Testis (tissue), 3 donors: ENCODE data around the gene MYH14. TPM values are rescaled to one million over a fixed set of nuclear protein-coding genes. Genes with fewer than 3 reads are reported as not detected.

Experiments
- DNase-seq: peaks from one replicate; pipeline ENCODE4 v3.0.0-alpha.2; 2019
- H3K27ac ChIP-seq, 2 donors: fragments of 200-600 bp; sonication (generic); one replicate each; pipeline ENCODE4 v1.5.1; 2019
- H3K27me3 ChIP-seq: fragments of 200-600 bp; sonication (generic); one replicate; pipeline ENCODE4 v1.5.1; 2019
- H3K36me3 ChIP-seq: fragments of 200-600 bp; sonication (generic); one replicate; pipeline ENCODE4 v1.5.1; 2017; ENCODE audit warnings: low read depth; ENCODE audit errors: missing control alignments
- H3K4me1 ChIP-seq: fragments of 200-600 bp; sonication (generic); one replicate; pipeline ENCODE4 v1.5.1; 2019
- H3K4me3 ChIP-seq, 2 donors: fragments of 200-600 bp; sonication (generic); one replicate each; pipeline ENCODE4 v1.5.1; 2017 to 2019
- H3K9me3 ChIP-seq: fragments of 200-600 bp; sonication (generic); one replicate; pipeline ENCODE4 v1.5.1; 2017
- CTCF ChIP-seq, 3 experiments: fragments of 450-650 bp in 2 of 3; fragments of 200-600 bp in 1 of 3; sonication (generic) in 1 of 3; IDR thresholded peaks; one replicate each; pipeline ENCODE4 v1.5.1; 2016 to 2019; ENCODE audit warnings: antibody characterized with exemption in 3 of 3, mild to moderate bottlenecking in 2 of 3, moderate library complexity in 1 of 3
- POLR2A ChIP-seq: fragments of 450-650 bp; IDR thresholded peaks from one replicate; pipeline ENCODE4 v1.6.1; 2017; ENCODE audit warnings: antibody characterized with exemption, mild to moderate bottlenecking, moderate library complexity
- WGBS, 2 donors: methylation state at CpG; one replicate each; pipeline ENCODE4 v1.1.5; 2018; 5-methylcytosine and 5-hydroxymethylcytosine counted together
- intact Hi-C: fragments of 100-400 bp; cut with DNase I; formaldehyde crosslinking; loops from one replicate; pipeline ENCODE4 v1.15.1; 2023; ENCODE audit warnings: low total_unique reads
- polyA plus RNA-seq: library from polyadenylated mRNA; stranded (reverse); fragments of 350-450 nt; fragmentation: Illumina TruSeq; extraction: RNeasy Lipid Tissue Mini Kit (QIAGEN cat#74804); gene quantifications from one replicate; pipeline ENCODE4 v1.2.3, GENCODE V29; 2014; ENCODE audit warnings: low read depth, low replicate concordance; ENCODE audit not compliant: insufficient read depth
- total RNA-seq, 2 donors: library from RNA; depleted of rRNA; stranded (reverse); fragments of >200 nt; gene quantifications; one replicate each; pipeline ENCODE4 v1.2.3, GENCODE V29; 2016

MYH14 gene
- total and polyA plus RNA-seq, 3 donors from 2014 or later = 6.0 to 7.9 (median 7.8) TPM

GRCh38 chr19:50214699-50215543 is 11.5 kb downstream of the MYH14 start:
- no peak overlapping the region for H3K4me3 ChIP-seq
- H3K9me3 ChIP-seq = no peaks in the 10 kb centered on the region
- DNase-seq = no peak
- H3K36me3 ChIP-seq = no peaks in the 10 kb centered on the region
- intact Hi-C loops = no loop called here
- H3K27me3 ChIP-seq = no peaks in the 10 kb centered on the region
- TF ChIP-seq CTCF (IDR thresholded peaks at IDR 0.05) (no peak), POLR2A (no peak)
- 45 to 48% methylated on average over 16 to 25 of the region's 25 CpGs for WGBS, 2 donors
- no peaks in the 10 kb centered on the region for H3K4me1 ChIP-seq
- H3K27ac ChIP-seq = no peak overlapping the region

GRCh38 chr19:50215820-50216219 is 12.4 kb downstream of the MYH14 start:
- DNase-seq = no peak
- H3K4me1 ChIP-seq = no peaks in the 10 kb centered on the region
- H3K9me3 ChIP-seq = no peaks in the 10 kb centered on the region
- intact Hi-C loops = no loop called here
- H3K4me3 ChIP-seq = no peak overlapping the region
- no peaks in the 10 kb centered on the region for H3K36me3 ChIP-seq
- 90 to 91% methylated on average over 2 to 3 of the region's 3 CpGs for WGBS, 2 donors
- no peak overlapping the region for H3K27ac ChIP-seq
- TF ChIP-seq POLR2A (no peak), CTCF (IDR thresholded peaks at IDR 0.05) (no peak)
- H3K27me3 ChIP-seq = no peaks in the 10 kb centered on the region

GRCh38 chr19:50221087-50221486 is 17.7 kb downstream of the MYH14 start:
- H3K27ac ChIP-seq = no peak overlapping the region
- no peaks in the 10 kb centered on the region for H3K36me3 ChIP-seq
- no peak for DNase-seq
- H3K4me3 ChIP-seq = no peak overlapping the region
- TF ChIP-seq CTCF (IDR thresholded peaks at IDR 0.05) (no peak), POLR2A (no peak)
- no peaks in the 10 kb centered on the region for H3K9me3 ChIP-seq
- intact Hi-C loops = no loop called here
- WGBS, 2 donors = 85 to 91% methylated on average over 7 of the region's 7 CpGs
- no peaks in the 10 kb centered on the region for H3K27me3 ChIP-seq
- no peaks in the 10 kb centered on the region for H3K4me1 ChIP-seq

GRCh38 chr19:50222691-50223438 is 19.4 kb downstream of the MYH14 start:
- 87 to 91% methylated on average over 8 to 19 of the region's 19 CpGs for WGBS, 2 donors
- intact Hi-C loops = no loop called here
- no peaks in the 10 kb centered on the region for H3K36me3 ChIP-seq
- TF ChIP-seq POLR2A = no peak
- no peak for TF ChIP-seq CTCF (IDR thresholded peaks at IDR 0.05)
- H3K27ac ChIP-seq = no peak overlapping the region
- no peak overlapping the region for H3K4me3 ChIP-seq
- DNase-seq = no peak
- no peaks in the 10 kb centered on the region for H3K9me3 ChIP-seq
- no peaks in the 10 kb centered on the region for H3K4me1 ChIP-seq
- no peaks in the 10 kb centered on the region for H3K27me3 ChIP-seq
